ENCODE results near the gene SLC36A1.

The SLC36A1 gene

DNA sequence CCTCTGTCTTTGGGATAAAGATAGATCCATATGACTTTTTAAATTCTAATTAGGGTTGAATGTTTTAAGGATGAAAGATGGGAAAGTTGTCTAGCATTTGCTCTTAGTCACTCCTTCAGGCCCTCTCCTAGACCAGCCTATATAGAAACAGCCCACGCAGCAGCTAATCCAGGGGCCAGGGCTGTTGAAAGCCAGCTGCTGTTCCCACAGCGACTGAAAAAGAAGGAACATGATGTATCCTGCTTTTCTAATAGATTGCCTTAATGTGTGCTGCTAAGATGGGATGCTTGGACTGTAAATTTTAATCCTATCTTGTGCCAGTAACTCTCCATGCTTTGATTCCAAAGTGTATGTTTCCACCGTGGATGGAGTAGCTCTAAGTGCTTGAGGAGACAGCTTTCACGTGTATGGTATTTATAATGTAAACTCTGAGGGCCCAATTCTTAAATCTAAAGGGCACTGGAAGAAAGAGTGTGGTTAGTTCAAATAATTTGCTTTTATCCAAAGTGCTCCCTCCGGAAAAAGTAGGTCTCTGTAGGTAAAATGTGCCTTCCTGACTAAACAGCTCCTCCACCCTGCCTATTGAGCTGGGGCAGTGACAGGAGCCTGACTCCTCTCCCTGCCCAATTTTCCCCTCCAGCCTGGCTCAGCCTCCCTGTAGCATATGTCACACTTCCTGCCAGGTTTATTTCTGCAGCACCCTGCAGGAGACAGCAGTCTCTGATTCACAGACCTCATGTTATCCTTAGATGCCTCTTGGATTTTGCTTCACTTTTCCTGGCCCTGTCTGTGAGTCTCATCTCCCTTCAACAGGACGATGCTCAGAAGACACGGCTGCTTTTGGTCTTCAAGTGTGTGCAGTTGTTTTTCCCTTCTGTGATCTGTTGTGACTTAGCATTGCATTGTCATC lies 33.2 kb downstream of the SLC36A1 start:
- no peaks in the 10 kb centered on the region for H3K27me3 ChIP-seq (ENCODE audit: control insufficient read depth, insufficient read depth, low read length, poor library complexity, severe bottlenecking)
- H3K27ac ChIP-seq (ENCODE audit: insufficient read depth, low read depth, low read length, poor library complexity, severe bottlenecking): no peak overlapping the region
- no peak overlapping the region for H3K4me3 ChIP-seq (ENCODE audit: insufficient read depth, low read depth, low read length)
- H3K9me3 ChIP-seq (ENCODE audit: control insufficient read depth, low read length): no peaks in the 10 kb centered on the region
- WGBS, 2 experiments: 74 to 78% methylated on average over 7 of the region's 7 CpGs
- no peaks in the 10 kb centered on the region for H3K36me3 ChIP-seq (ENCODE audit: control insufficient read depth, insufficient read depth, low read length)
- peaks cover 17% of the 10 kb centered on the region for H3K4me1 ChIP-seq (ENCODE audit: control insufficient read depth, insufficient read depth, low read length)

- H3K36me3 ChIP-seq (ENCODE audit: control insufficient read depth, insufficient read depth, low read length): no peaks in the 10 kb centered on the region
- no peaks in the 10 kb centered on the region for H3K9me3 ChIP-seq (ENCODE audit: control insufficient read depth, low read length)
- H3K27me3 ChIP-seq (ENCODE audit: control insufficient read depth, insufficient read depth, low read length, poor library complexity, severe bottlenecking): no peaks in the 10 kb centered on the region
- no peak overlapping the region for H3K4me3 ChIP-seq (ENCODE audit: insufficient read depth, low read depth, low read length)
- no peak overlapping the region for H3K27ac ChIP-seq (ENCODE audit: insufficient read depth, low read depth, low read length, poor library complexity, severe bottlenecking)
- H3K4me1 ChIP-seq (ENCODE audit: control insufficient read depth, insufficient read depth, low read length): peaks cover 17% of the 10 kb centered on the region
- WGBS, 2 experiments: 15 to 17% methylated on average over 3 of the region's 3 CpGs
Observed at GRCh38 chr5:151483176-151483575, 35.8 kb downstream of the SLC36A1 start.

GRCh38 chr5:151483647-151484046 lies 36.2 kb downstream of the SLC36A1 start:
- no peaks in the 10 kb centered on the region for H3K36me3 ChIP-seq (ENCODE audit: control insufficient read depth, insufficient read depth, low read length)
- WGBS, 2 experiments: 76 to 81% methylated on average over 5 of the region's 5 CpGs
- H3K27me3 ChIP-seq (ENCODE audit: control insufficient read depth, insufficient read depth, low read length, poor library complexity, severe bottlenecking): no peaks in the 10 kb centered on the region
- H3K27ac ChIP-seq (ENCODE audit: insufficient read depth, low read depth, low read length, poor library complexity, severe bottlenecking): no peak overlapping the region
- no peak overlapping the region for H3K4me3 ChIP-seq (ENCODE audit: insufficient read depth, low read depth, low read length)
- peaks cover 17% of the 10 kb centered on the region for H3K4me1 ChIP-seq (ENCODE audit: control insufficient read depth, insufficient read depth, low read length)
- no peaks in the 10 kb centered on the region for H3K9me3 ChIP-seq (ENCODE audit: control insufficient read depth, low read length)

DNA sequence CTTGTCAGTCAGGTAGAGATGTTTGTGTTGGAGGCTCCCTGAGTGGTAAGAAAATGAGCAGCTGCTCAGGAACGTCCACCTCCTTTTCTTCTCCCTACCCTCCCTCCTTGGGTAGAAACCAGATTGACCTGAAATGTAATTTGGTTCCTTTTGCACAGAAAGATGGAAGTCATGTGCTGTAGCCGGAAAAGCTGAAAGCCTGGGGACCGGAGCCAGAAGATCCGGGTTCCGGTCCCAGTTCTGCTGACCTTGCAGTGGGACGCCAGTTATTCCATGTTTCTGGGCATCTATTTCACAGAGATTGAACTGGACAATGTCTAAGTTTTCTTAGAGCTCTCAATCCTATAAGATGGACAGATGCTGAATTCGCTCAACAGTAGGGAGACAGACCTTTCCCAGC lies 40.1 kb downstream of the SLC36A1 start:
- Histone ChIP-seq H3K4me1 (ENCODE audit: control insufficient read depth, insufficient read depth, low read length) (peaks cover 8% of the 10 kb centered on the region), H3K36me3 (ENCODE audit: control insufficient read depth, insufficient read depth, low read length) (no peaks in the 10 kb centered on the region), H3K27me3 (ENCODE audit: control insufficient read depth, insufficient read depth, low read length, poor library complexity, severe bottlenecking) (no peaks in the 10 kb centered on the region), H3K27ac (ENCODE audit: insufficient read depth, low read depth, low read length, poor library complexity, severe bottlenecking) (no peak overlapping the region), H3K9me3 (ENCODE audit: control insufficient read depth, low read length) (no peaks in the 10 kb centered on the region), H3K4me3 (ENCODE audit: insufficient read depth, low read depth, low read length) (no peak overlapping the region)
- 94 to 97% methylated on average over 6 to 7 of the region's 7 CpGs for WGBS, 2 experiments

GRCh38 chr5:151490627-151491026 lies 43.2 kb downstream of the SLC36A1 start:
- Histone ChIP-seq H3K27me3 (ENCODE audit: control insufficient read depth, insufficient read depth, low read length, poor library complexity, severe bottlenecking) (no peaks in the 10 kb centered on the region), H3K4me3 (ENCODE audit: insufficient read depth, low read depth, low read length) (no peak overlapping the region), H3K27ac (ENCODE audit: insufficient read depth, low read depth, low read length, poor library complexity, severe bottlenecking) (no peak overlapping the region), H3K9me3 (ENCODE audit: control insufficient read depth, low read length) (no peaks in the 10 kb centered on the region), H3K4me1 (ENCODE audit: control insufficient read depth, insufficient read depth, low read length) (peaks cover 5% of the 10 kb centered on the region), H3K36me3 (ENCODE audit: control insufficient read depth, insufficient read depth, low read length) (no peaks in the 10 kb centered on the region)
- WGBS, 2 experiments: 89 to 92% methylated on average over 5 of the region's 5 CpGs

GRCh38 chr5:151491062-151491461 lies 43.7 kb downstream of the SLC36A1 start:
- no peak overlapping the region for H3K4me3 ChIP-seq (ENCODE audit: insufficient read depth, low read depth, low read length)
- H3K27me3 ChIP-seq (ENCODE audit: control insufficient read depth, insufficient read depth, low read length, poor library complexity, severe bottlenecking): no peaks in the 10 kb centered on the region
- no peak overlapping the region for H3K27ac ChIP-seq (ENCODE audit: insufficient read depth, low read depth, low read length, poor library complexity, severe bottlenecking)
- H3K36me3 ChIP-seq (ENCODE audit: control insufficient read depth, insufficient read depth, low read length): no peaks in the 10 kb centered on the region
- 83 to 93% methylated on average over 4 of the region's 4 CpGs for WGBS, 2 experiments
- peaks cover 5% of the 10 kb centered on the region for H3K4me1 ChIP-seq (ENCODE audit: control insufficient read depth, insufficient read depth, low read length)
- no peaks in the 10 kb centered on the region for H3K9me3 ChIP-seq (ENCODE audit: control insufficient read depth, low read length)

GRCh38 chr5:151492729-151493128 lies 45.3 kb downstream of the SLC36A1 start:
- 88 to 95% methylated on average over 5 of the region's 5 CpGs for WGBS, 2 experiments

DNA sequence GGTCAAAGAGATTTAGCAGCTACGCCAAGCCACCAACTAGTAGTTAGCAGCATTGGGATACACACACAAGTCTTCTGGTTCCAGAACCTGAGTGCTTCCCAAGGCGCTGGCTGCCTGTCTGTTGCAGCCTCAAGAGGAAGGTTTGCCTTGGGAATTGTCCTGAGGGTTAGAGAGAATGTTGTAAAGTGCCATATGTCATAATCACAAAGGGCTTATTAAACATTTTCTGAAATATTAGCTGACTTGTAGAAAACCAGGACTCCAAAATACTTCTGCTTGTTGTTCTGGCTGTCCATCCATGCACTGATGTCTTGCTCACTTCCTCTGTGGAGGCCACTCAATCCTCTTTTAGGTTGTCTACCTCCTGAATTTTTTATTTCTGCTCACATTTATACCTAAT lies 46.3 kb downstream of the SLC36A1 start:
- Histone ChIP-seq H3K4me3 (ENCODE audit: insufficient read depth, low read depth, low read length) (no peak overlapping the region), H3K27ac (ENCODE audit: insufficient read depth, low read depth, low read length, poor library complexity, severe bottlenecking) (no peak overlapping the region), H3K4me1 (ENCODE audit: control insufficient read depth, insufficient read depth, low read length) (peaks cover 5% of the 10 kb centered on the region), H3K36me3 (ENCODE audit: control insufficient read depth, insufficient read depth, low read length) (no peaks in the 10 kb centered on the region), H3K9me3 (ENCODE audit: control insufficient read depth, low read length) (no peaks in the 10 kb centered on the region), H3K27me3 (ENCODE audit: control insufficient read depth, insufficient read depth, low read length, poor library complexity, severe bottlenecking) (no peaks in the 10 kb centered on the region)
- WGBS, 2 experiments: 86 to 98% methylated on average over 2 of the region's 2 CpGs

More at GRCh38 chr5:151492729-151493128, 45.3 kb downstream of the SLC36A1 start:
- Histone ChIP-seq H3K4me1 (ENCODE audit: control insufficient read depth, insufficient read depth, low read length) (peaks cover 5% of the 10 kb centered on the region), H3K4me3 (ENCODE audit: insufficient read depth, low read depth, low read length) (no peak overlapping the region), H3K27me3 (ENCODE audit: control insufficient read depth, insufficient read depth, low read length, poor library complexity, severe bottlenecking) (no peaks in the 10 kb centered on the region), H3K9me3 (ENCODE audit: control insufficient read depth, low read length) (no peaks in the 10 kb centered on the region), H3K27ac (ENCODE audit: insufficient read depth, low read depth, low read length, poor library complexity, severe bottlenecking) (no peak overlapping the region), H3K36me3 (ENCODE audit: control insufficient read depth, insufficient read depth, low read length) (no peaks in the 10 kb centered on the region)

DNA sequence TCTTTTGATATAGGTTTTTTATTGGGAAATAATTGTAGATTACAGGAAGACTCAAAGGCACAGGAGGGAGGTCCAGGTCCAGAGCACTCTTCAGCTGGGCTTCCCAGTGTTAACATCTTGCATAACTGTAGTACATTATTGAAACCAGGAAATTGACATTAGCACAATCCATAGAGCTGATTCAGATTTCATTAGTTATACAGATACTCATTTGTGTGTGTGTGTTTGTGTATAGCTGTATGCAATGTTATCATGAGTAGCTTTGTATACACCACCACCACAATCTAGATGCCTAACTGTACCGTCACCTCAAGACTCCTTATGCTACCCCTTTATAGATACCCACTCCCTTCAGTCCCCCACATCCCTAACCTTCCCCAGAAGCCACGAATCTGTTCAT lies 47.9 kb downstream of the SLC36A1 start:
- Histone ChIP-seq H3K36me3 (ENCODE audit: control insufficient read depth, insufficient read depth, low read length) (no peaks in the 10 kb centered on the region), H3K4me1 (ENCODE audit: control insufficient read depth, insufficient read depth, low read length) (peaks cover 5% of the 10 kb centered on the region), H3K27me3 (ENCODE audit: control insufficient read depth, insufficient read depth, low read length, poor library complexity, severe bottlenecking) (no peaks in the 10 kb centered on the region), H3K4me3 (ENCODE audit: insufficient read depth, low read depth, low read length) (no peak overlapping the region), H3K27ac (ENCODE audit: insufficient read depth, low read depth, low read length, poor library complexity, severe bottlenecking) (no peak overlapping the region), H3K9me3 (ENCODE audit: control insufficient read depth, low read length) (no peaks in the 10 kb centered on the region)
- 92 to 100% methylated on average over 1 to 2 of the region's 2 CpGs for WGBS, 2 experiments

- Histone ChIP-seq H3K4me3 (ENCODE audit: insufficient read depth, low read depth, low read length) (no peak overlapping the region), H3K27me3 (ENCODE audit: control insufficient read depth, insufficient read depth, low read length, poor library complexity, severe bottlenecking) (no peaks in the 10 kb centered on the region), H3K9me3 (ENCODE audit: control insufficient read depth, low read length) (no peaks in the 10 kb centered on the region), H3K4me1 (ENCODE audit: control insufficient read depth, insufficient read depth, low read length) (no peaks in the 10 kb centered on the region), H3K36me3 (ENCODE audit: control insufficient read depth, insufficient read depth, low read length) (no peaks in the 10 kb centered on the region), H3K27ac (ENCODE audit: insufficient read depth, low read depth, low read length, poor library complexity, severe bottlenecking) (peak overlapping the region; percentile 76)
- WGBS, 2 experiments: 18 to 21% methylated on average over 14 of the region's 14 CpGs
Observed at GRCh38 chr5:151496041-151496484, 48.7 kb downstream of the SLC36A1 start.

Data from ectodermal cell (in vitro differentiated cells).